AG10803 (cell line): ENCODE data around the gene GNG12.

Source experiments
- DNase-seq: peaks from one replicate; pipeline ENCODE4 v3.0.0; 2010; ENCODE audit warnings: low read depth
- H3K4me3 ChIP-seq: 2 replicates; pipeline ENCODE4 v1.5.1; 2011; ENCODE audit warnings: mild to moderate bottlenecking, low read length, control low read depth
- TF ChIP-seq, protein P1 (sequence below): conservative IDR thresholded peaks from 2 replicates; pipeline ENCODE4 v1.5.1; 2011; ENCODE audit warnings: mild to moderate bottlenecking, low read length, control low read depth, inconsistent platforms

Gene GNG12

DNA sequence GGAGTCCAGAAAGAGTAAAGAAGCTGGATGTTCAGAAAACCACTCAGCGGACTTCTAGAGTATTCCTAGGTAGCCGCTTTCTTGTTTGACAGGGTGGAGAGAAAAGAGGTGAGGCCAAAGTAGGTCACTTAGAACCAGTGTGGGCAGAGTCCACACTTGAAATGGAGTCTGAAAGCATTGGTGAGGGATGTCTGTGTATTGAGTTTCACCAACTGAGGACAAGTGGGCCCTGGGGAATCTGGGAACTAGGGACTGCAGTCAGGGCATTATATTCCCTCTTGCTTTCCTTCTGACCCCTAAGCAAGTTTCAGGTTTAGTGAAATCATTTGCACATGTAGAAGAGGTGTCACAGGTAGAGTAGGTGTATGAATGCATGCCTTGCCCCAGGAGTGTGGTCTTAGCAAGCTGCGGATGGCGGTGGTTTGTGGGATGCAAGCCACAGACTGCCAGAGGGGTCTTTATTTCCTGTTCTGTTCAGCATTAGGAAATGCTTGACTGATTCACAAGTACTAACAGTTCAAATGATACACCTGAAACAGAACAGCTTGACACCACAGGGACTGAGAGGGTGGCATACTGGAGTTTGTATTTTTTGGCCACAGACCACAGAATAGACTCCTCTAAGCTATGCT is 1.1 kb upstream of the GNG12 start:
- no peak overlapping the region for H3K4me3 ChIP-seq

DNA sequence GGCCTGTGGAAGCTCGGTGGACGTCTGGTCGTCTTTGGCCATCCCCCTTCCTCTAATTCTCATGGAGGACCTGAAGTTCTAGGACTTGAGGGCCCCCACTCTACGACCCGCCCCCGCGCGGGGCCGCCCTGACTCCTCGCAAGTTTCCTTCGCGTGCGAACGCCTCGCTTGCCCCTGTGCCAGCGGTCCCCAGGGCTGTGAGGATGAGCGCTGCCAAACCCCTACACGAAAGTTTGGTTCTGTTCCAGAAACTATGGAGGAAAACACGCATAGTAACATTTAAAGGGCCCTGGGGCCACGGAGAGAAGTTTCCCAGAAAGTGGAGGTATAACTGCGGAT is 304 bp upstream of the GNG12 start:
- TF ChIP-seq, protein P1, sequence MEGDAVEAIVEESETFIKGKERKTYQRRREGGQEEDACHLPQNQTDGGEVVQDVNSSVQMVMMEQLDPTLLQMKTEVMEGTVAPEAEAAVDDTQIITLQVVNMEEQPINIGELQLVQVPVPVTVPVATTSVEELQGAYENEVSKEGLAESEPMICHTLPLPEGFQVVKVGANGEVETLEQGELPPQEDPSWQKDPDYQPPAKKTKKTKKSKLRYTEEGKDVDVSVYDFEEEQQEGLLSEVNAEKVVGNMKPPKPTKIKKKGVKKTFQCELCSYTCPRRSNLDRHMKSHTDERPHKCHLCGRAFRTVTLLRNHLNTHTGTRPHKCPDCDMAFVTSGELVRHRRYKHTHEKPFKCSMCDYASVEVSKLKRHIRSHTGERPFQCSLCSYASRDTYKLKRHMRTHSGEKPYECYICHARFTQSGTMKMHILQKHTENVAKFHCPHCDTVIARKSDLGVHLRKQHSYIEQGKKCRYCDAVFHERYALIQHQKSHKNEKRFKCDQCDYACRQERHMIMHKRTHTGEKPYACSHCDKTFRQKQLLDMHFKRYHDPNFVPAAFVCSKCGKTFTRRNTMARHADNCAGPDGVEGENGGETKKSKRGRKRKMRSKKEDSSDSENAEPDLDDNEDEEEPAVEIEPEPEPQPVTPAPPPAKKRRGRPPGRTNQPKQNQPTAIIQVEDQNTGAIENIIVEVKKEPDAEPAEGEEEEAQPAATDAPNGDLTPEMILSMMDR = no peak
- H3K4me3 ChIP-seq = peak overlapping the region; percentile 88
- DNase-seq = peak; percentile 84

More for the DNA sequence above, 1.1 kb upstream of the GNG12 start:
- DNase-seq = no peak
- TF ChIP-seq, protein P1 = no peak

DNA sequence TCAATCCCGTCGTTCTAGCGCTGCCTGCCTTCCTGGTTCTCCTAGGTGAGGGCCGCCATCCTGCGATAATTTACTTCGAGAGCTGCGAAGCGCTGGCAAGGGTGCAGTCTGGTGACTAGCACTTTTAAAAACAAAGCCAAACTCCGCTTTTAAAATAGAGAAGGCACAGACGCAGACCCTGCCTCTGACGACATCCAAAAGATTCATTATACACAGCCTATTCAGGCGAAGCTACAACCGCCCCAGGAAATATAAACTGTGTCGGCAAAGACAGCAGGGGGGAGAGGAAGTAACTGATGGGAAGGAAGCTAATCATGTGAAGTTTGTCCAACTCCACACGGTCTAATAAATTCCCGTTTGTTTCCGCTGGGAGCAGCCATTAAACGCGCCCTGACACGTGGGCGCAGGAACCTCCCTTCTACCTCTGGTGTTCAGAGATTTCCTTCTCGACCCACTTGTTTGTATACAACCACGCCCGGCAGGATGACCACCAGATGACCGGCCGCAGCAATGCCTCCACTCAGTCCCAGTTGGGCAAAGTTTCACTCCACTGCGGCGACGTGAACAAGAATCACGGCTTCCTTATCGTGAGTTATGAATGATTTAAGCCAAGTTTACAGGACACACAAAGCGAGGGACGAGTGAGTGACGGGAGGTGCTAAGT is 1.3 kb downstream of the GNG12 start:
- TF ChIP-seq, protein P1 = no peak
- H3K4me3 ChIP-seq = peak overlapping the region; percentile 88
- DNase-seq = peak; percentile 67

DNA sequence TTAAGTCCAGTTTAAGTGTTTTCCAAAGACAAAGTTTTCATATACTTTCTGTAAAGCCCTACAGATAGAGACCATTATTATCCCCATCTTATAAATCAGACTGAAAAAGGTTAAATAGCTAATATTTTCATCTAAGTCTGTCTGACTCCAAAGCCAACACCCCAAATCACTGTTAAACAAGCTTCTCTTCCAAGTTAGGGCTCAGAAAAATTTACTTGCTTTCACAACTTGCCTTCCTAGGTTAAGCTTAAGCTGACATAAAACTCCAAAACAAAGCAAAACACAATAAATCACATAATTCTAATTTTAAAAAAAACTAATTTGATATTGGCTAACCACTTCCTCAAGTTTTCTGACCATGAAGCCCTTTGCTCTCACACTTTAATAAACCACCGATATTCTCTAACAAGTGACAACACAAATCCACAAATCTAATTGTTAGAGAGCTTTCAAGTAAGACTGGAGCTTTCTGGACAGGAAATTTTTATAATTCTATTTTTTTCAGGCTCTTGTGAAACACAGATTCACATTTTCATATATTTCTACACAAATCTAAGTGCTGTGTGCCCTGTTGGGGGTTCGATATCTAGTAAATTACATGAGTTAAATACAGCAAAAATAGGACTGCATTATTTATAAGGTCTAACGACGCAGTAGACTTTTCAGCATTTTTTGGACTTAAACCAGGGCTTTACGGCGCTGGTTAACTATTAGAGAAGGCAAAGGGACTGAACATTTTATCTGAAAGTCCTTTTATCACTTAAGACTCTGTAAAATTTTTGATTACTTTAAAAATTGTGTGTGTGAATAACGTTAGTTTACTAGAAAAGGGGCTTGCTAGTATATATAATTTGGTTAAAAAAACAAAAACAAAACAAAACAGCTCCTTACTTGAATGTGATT is 2.1 kb downstream of the GNG12 start:
- peak; percentile 39 for DNase-seq
- TF ChIP-seq, protein P1 = no peak
- H3K4me3 ChIP-seq = peak overlapping the region; percentile 88

DNA sequence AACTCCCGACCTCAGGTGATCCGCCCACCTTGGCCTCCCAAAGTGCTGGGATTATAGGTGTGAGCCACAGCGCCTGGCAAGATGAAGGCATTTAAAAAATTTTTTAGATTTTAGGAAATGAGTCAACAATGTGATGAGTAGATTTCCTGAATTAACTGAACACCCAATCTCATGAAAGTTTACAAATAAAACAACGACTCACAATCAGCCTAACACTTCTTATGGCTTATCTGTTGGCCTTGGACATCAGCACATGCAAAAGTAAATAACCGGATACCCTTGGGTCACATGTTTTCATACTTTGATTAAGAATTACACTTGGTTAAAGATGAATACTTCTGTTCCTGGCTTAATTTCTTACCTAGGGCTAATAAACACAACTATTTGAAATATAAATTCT is 3.0 kb downstream of the GNG12 start:
- TF ChIP-seq, protein P1 = no peak
- DNase-seq = peak; percentile 25
- peak overlapping the region; percentile 88; the same call in 1 of the 2 replicates for H3K4me3 ChIP-seq

DNA sequence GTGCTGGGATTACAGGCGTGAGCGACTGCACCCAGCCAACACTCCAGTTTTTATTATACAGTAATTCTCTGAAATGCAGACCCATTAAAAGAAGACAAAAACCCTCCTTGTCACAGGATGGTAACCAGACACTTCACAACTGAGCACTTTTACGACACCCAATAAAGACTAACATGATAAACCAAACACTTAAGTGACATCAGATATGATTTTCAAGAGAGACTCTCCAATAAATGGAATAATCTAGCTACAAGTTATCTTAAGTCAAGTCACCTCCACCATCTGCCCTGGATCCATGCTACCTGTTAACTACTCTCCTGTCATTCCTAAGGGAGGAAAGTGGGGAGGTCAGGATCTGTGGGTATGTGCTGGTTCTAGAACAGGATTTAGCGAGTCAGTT is 5.6 kb downstream of the GNG12 start:
- no peak overlapping the region for H3K4me3 ChIP-seq
- TF ChIP-seq, protein P1 = no peak
- DNase-seq = no peak
